NCI-H1694 treated with DMSO at 0.1 percent for 48 hours (cell line): Measurements from ENCODE around the gene DERL2.

Experiments used
- DNase-seq: peaks from one replicate; lab custom pipeline; 2025; lab: John Stamatoyannopoulos, UW

The DERL2 gene

GRCh38 chr17:5501685-5502084, 15.7 kb upstream of the DERL2 start:
- no peak for DNase-seq

GRCh38 chr17:5500589-5501391, 14.8 kb upstream of the DERL2 start:
- peak; percentile 85 for DNase-seq

GRCh38 chr17:5500247-5500588, 14.2 kb upstream of the DERL2 start:
- peak; percentile 11 for DNase-seq

- no peak for DNase-seq
These were observed 13.7 kb upstream of the DERL2 start for GRCh38 chr17:5499476-5500231.

DNA sequence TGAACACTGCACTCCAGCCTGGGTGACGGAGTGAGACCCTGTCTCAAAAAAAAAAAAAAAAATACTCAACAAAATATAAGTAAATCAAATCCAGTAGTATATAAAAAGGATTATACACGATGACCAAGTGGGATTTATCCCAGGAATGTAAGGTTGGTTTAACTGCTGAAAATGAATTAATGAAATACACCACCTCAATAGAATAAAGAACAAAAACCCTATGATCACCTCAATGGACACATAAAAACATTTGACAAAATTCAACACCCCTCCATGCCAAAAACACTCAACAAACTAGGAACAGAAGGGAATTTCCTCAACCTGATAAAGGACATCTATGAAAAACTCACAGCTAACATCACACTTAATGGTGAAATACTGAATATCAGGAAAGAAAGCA, 7.0 kb upstream of the DERL2 start:
- DNase-seq: no peak

DNA sequence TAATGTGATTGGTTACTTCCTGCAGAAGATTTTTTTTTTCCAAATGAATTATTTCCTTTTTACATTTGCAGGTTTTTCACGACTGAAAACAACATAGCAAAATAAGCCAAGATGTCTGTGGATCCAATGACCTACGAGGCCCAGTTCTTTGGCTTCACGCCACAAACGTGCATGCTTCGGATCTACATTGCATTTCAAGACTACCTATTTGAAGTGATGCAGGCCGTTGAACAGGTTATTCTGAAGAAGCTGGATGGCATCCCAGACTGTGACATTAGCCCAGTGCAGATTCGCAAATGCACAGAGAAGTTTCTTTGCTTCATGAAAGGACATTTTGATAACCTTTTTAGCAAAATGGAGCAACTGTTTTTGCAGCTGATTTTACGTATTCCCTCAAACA, 2.8 kb upstream of the DERL2 start:
- DNase-seq: no peak

DNA sequence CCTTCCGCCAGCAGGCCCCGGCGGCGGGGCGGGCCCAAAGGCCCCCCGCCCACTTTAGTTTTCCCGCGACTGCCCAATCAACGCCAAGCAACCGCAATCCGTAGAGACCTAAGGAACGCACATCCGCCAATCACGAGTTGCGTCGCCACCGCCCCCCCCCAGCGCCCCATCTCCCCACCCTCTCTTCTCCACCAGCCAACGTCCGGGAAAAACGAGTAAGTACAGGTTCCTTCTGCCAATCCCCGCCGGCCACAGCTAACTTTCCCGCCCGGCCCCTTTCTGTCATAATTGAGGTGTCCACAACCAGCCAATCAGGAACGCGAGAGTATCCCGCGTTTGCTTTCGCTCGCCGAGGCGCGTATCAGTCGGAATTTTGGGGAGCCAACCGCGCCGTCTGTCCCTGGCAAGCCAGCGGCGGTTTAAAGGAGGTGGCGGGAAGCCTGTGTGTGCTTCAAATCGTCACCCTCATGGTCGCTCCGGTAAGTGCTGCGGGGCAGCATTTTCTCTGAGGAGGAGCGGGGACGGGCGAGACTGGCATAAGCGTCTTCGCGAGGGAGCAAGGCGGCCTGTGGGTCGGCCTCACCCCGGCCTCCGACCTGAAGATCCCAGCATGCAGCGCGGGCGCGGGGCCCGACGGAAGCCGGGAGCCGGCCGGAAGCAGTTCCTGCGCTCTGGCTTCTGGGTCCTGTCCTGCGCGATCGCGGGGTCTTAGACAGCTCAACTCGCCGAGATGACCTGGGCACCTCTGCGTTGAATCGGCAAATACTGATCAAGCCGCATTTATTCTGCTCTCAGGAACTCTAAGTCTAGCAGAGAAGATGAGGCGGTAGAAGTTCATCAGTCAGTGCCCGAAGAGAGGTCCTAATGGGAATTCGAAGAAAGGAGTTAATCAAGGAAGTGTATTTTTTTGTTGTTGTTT, 487 bp upstream of the DERL2 start, which contains the start of gene MIS12:
MIS12 (plus strand) TSS at position 361 of the 919 bp plus-strand sequence. CDS start 2,297 bp downstream, outside the sequence.
- peak; percentile 98 for DNase-seq

DNA sequence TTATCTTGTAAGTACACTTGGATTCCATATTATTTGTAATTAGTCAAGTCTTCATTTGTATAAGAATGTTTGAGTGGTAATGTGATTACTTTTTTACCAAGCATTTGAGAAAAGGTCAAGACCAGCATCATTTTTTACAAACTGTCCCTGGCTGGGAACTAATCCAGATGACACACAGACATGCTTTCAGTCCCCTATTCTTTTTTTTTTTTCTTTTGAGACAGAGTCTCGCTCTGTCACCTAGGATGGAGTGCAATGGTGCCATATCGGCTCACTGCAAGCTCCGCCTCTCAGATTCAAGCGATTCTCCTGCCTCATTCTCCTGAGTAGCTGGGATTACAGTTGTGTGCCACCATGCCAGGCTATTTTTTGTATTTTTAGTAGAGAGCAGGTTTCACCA, 4.5 kb downstream of the DERL2 start:
- no peak for DNase-seq

- DNase-seq: no peak
These were observed 5.0 kb downstream of the DERL2 start for GRCh38 chr17:5480962-5481361.

GRCh38 chr17:5478992-5479391, 7.0 kb downstream of the DERL2 start:
- no peak for DNase-seq

DNA sequence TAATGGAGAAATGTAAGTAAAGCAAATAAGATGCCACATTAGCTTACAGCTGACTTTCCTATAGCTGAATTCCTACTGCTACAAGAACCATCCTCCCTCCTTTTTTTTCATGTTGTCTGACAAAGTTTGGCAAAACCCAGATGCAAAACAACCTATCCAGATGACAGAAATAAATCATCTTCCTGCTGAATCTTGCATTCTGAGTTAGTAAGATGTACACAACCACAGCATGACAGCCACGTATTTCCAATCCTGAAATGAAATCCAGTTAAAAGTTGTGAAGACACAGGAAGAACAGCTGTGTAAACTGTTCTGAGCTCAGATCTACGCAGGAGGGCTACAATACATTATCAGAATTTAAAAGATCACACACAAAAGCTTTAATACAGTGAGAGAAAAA, 12.1 kb downstream of the DERL2 start:
- DNase-seq: no peak

- no peak for DNase-seq
These were observed 13.5 kb downstream of the DERL2 start for GRCh38 chr17:5472511-5472910.

DNA sequence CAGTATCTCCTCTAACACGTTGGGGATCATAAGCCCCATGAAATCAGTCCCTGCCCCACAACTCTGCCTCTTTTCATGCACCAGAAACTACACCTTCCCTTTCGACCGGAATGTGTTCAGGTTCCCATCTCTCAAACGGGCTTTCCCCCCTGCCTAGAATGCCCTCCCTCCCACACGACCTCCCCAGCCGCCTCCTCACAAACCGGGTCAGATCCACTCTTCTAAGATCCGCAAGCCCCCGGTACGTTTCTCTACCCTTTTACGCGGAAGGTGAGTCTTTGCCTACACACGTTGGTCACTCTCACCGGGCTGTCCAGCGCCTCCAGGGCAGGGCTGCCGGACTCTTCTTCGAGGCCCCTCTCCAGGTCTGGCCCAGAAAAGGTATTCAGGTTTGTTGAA, 17.9 kb downstream of the DERL2 start:
- DNase-seq: no peak

DNA sequence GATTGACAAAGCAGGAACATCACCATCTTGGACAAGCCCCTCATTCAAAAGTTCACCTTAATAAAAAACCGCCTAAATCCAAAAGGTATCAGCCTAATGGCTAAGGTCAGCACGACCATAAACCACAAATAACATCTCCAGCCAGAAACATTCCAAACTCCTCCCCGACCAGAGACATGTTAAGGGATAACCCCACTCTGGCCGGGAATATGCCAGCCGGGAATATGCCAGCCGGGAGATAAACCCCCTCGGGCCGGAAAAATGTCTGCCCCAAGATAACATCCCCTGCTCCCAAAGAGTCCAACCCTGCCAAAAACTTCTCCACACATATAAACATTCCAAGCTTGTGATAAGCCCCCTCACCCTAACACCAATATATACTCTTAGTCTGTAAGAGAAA, 18.6 kb downstream of the DERL2 start:
- no peak for DNase-seq

DNA sequence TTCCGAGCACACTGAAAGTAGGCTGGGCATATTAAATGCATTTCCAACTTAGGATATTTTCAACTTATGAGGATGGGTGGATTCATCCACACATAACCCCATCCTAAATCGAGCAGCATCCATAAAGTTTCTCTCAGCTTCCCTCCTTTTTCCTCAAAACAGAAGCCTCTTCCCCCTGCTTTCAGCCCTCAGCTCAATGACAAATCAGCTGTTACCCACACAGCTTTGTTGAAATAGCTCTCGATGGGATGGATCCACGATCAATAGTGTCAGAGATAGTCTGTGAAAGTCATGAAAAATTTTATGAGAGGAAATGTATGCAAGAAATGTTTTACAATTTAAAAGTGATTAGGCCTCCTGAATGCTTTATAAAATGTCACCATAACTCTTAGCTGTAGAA, 19.7 kb downstream of the DERL2 start:
- no peak for DNase-seq

DNA sequence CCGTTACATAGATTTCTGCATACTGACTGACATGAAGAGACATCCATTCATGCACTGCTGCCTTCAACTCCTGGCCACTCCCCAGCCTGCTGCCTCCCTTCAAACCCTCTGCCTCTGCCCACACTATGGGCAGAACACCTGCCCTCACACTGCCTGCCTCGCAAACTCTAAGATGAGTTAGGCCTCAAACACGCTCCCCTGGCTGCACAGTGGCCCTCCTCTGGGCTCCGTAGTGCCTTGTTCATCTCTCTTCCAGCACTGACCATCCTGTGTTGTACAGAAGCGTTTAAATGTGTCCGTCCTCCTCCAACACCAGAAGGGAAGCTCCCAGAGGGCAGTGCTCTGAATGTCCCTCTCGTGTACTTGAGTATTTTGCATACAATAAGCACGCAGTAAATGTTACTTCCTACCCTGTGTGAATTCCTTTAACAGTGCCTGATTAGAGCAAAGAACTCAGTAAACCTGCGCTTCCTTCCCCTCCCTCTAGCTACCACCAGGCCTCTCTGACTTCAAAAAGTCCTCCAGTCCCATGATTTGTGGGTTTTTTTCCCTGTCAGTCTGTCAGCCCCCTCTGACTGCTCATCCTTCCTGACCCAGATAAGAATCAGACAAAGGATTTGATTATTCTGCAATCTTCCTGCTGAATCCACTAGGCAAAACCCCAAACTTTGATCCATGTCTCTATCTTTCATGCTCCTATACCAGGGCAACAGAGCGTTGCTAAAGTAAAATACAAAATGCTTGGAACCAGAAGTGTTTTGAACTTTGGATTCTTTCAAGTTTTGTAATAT, 21.1 kb downstream of the DERL2 start:
- peak; percentile 1 for DNase-seq

DNA sequence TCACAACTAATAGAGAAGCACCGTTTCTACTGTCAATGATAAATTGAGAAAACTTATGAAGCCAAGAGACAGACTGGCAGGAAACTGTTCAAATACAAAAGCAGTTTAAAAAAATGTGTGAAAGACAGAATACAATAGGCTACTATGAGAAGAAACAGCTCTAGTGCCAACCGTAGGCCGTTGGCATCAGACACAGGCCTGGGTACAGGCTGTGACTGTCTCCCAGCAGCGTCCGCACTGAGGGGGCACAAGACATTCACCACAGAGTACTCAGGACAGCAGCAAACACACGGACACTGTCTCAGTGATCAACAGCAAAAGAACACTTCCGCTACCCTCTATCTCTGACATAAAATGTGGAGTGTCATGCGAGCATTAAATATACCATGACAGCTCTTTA, 39.2 kb downstream of the DERL2 start:
- DNase-seq: no peak

DNA sequence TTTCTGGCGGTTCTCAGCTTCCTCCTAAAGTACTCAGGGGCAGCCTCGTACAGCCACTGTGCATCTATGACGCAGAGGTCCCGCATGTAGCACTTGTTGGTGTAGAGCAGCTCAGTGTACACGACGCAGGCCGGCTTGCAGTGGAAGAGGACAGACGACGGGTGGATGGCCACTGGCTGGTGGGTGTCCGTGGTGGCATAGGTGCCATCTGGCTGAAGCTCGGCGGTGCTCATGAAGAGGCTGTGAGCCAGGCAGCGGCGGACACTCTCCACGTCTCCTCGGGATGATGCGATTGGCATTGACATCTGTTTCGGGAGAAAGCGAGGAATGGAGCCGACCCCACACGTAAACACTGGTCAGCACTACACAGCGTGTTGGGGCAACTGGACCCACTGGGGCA, 41.8 kb downstream of the DERL2 start:
- no peak for DNase-seq

DNA sequence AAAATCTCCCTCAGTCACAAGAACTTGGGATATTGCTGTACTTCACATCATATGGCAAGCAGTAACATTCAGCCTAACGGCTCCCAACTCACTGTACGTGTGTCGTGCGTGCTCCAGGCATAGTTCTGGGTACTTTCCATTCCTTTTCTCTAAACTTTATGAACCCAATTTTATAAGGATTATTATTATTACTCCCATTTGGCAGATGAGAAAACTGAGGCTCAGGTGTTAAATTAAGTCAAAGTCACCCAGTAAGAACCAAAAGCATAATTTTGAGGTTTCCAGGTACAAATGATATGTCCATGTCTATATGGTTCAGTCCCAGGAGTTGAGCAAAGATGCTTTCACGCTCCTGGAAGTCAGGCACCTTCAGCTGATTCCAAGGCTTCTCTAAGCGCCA, 42.2 kb downstream of the DERL2 start:
- DNase-seq: no peak

DNA sequence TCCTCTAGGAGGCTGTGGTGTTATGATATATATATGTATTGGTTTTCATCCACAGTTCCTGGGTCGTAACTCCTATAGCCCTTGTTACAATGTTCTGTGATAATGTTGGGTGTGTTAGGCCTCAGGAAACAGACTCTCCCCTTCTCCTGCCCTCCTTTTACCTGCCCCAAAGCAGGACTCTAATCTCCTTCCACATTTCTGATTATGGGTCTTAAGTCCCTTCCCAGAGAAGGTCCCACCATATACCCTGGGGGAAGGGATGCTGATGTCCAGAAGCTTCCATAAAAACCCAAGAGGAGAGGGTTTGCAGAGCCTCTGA, 46.6 kb downstream of the DERL2 start:
- no peak for DNase-seq

DNA sequence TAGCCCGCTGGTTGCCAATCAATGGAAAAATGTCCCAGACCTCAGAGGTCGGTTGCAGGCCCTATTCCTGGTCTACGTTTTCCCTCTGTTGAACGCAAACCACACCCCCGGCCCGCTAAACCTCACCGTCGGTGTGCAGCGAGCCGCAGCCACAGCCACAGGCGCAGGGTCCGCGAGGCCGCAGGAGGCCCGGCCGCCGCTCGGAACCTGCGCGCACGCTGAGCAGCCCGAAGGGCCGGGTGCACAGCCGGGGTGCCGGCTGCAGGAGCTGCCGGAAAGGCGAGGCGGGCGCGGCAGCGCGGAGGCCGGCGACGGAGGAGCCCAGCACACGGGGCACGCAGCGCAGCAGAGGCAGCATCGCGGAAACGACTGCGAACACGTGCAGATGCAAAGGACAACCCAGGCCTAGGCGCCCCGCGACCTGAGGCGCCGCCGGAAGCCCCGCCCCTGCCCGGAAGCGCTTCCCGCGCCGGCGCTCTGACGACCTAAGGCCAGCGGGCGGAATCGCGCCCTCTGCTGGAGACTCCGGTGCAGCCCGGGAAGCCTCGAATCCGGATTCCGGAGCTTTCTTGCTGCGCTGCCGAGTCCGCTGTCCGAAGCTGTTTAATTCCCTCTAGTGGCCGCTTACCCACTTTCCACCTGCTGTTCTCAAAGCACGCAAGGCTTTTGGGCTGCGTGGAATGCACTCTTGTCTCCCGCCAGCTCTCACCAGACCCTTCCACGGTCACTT, 47.1 kb downstream of the DERL2 start, which contains the start of gene C1QBP:
C1QBP (minus strand) TSS at position 440 of the 730 bp plus-strand sequence; CDS start at position 358, 82 bp downstream.
- DNase-seq: peak; percentile 73
